Colonic mucosa (tissue), 4 donors: ENCODE measurements around the gene C1orf210. TPM values are rescaled to one million over a fixed set of nuclear protein-coding genes. Genes with fewer than 3 reads are reported as not detected.
A peak's percentile ranks its signal among the peaks of the same experiment; 100 is the strongest.

Experiments
- DNase-seq: peaks from one replicate; pipeline ENCODE4 v3.0.0-alpha.2; 2020
- H3K27ac ChIP-seq: fragments of 200-600 bp; one replicate; pipeline ENCODE4 v1.8.0; 2021
- H3K27me3 ChIP-seq: fragments of 200-600 bp; one replicate; pipeline ENCODE4 v1.8.0; 2021
- H3K36me3 ChIP-seq: fragments of 200-600 bp; one replicate; pipeline ENCODE4 v1.8.0; 2021
- H3K4me1 ChIP-seq: fragments of 200-600 bp; one replicate; pipeline ENCODE4 v1.8.0; 2021; ENCODE audit warnings: mild to moderate bottlenecking
- H3K4me3 ChIP-seq: fragments of 200-600 bp; one replicate; pipeline ENCODE4 v1.8.0; 2021
- H3K9ac ChIP-seq, 2 donors: one replicate each; pipeline ENCODE4 v1.7.0; 2013; ENCODE audit warnings: control low read depth in 2 of 2, low read depth in 2 of 2, low read length in 2 of 2
- H3K9me3 ChIP-seq: fragments of 200-600 bp; one replicate; pipeline ENCODE4 v1.8.0; 2021
- CTCF ChIP-seq: fragments of 200-600 bp; IDR thresholded peaks from one replicate; pipeline ENCODE4 v1.8.0; 2022; ENCODE audit warnings: antibody characterized with exemption, mild to moderate bottlenecking
- intact Hi-C: fragments of 100-400 bp; cut with DNase I; formaldehyde crosslinking; loops from one replicate; pipeline ENCODE4 v1.14.1; 2022
- total RNA-seq, 2 donors: library from RNA; stranded (reverse); fragmentation: NEBNext Ultra II Directional in 1 of 2; extraction: Animal tissue kit (Norgen Biotek cat#: 25700) in 1 of 2; gene quantifications; one replicate each; pipeline ENCODE4 v1.2.1, GENCODE V29; 2021
- donor health status: healthy.
- donor health status: DM: no; HTN: no; CAD: no.
- donor health status: DM: no; HTN: no; CAD: no.

The C1orf210 gene
- total RNA-seq, 2 donors from 2014 or later: 67.4 to 94.3 TPM

GRCh38 chr1:43302721-43303470, 17.5 kb upstream of the C1orf210 start:
- Histone ChIP-seq H3K4me1 (peaks cover 11% of the 10 kb centered on the region), H3K4me3 (no peak overlapping the region), H3K27me3 (no peaks in the 10 kb centered on the region), H3K27ac (peak overlapping the region; percentile 47), H3K9me3 (no peaks in the 10 kb centered on the region), H3K36me3 (no peaks in the 10 kb centered on the region), H3K9ac (peak overlapping the region; percentile 47 to 52)
- intact Hi-C loops: no loop called here
- TF ChIP-seq CTCF: no peak
- peak; percentile 71 for DNase-seq

GRCh38 chr1:43302201-43302600, 16.8 kb upstream of the C1orf210 start:
- Histone ChIP-seq H3K27ac (peak overlapping the region; percentile 47), H3K27me3 (no peaks in the 10 kb centered on the region), H3K4me1 (peaks cover 11% of the 10 kb centered on the region), H3K36me3 (no peaks in the 10 kb centered on the region), H3K9me3 (no peaks in the 10 kb centered on the region), H3K4me3 (no peak overlapping the region), H3K9ac (peak overlapping the region in 1 of 2 donors; percentile 47)
- DNase-seq: no peak
- no peak for TF ChIP-seq CTCF
- intact Hi-C loops: no loop called here

GRCh38 chr1:43300378-43301094, 15.2 kb upstream of the C1orf210 start, which contains the start of gene TIE1:
Gene TIE1 (plus strand): TSS chr1:43300982. CDS start chr1:43301072, 90 bp downstream.
- no peaks in the 10 kb centered on the region for H3K9me3 ChIP-seq
- H3K4me1 ChIP-seq: peaks cover 11% of the 10 kb centered on the region
- no peak within 1 kb of the TSS for H3K27ac ChIP-seq
- DNase-seq: no peak
- TF ChIP-seq CTCF: no peak
- intact Hi-C loops: no loop called here
- no peaks in the 10 kb centered on the region for H3K36me3 ChIP-seq
- no peaks in the 10 kb centered on the region for H3K27me3 ChIP-seq
- H3K4me3 ChIP-seq: no peak within 1 kb of the TSS
- no peak within 1 kb of the TSS for H3K9ac ChIP-seq

GRCh38 chr1:43299101-43299500, 13.7 kb upstream of the C1orf210 start:
- no peak for DNase-seq
- Histone ChIP-seq H3K27ac (no peak overlapping the region), H3K9me3 (no peaks in the 10 kb centered on the region), H3K36me3 (no peaks in the 10 kb centered on the region), H3K27me3 (no peaks in the 10 kb centered on the region), H3K9ac (no peak overlapping the region), H3K4me1 (peaks cover 15% of the 10 kb centered on the region), H3K4me3 (no peak overlapping the region)
- intact Hi-C loops: no loop called here
- TF ChIP-seq CTCF: no peak

GRCh38 chr1:43298055-43298454, 12.7 kb upstream of the C1orf210 start:
- intact Hi-C loops: no loop called here
- Histone ChIP-seq H3K27ac (no peak overlapping the region), H3K9ac (no peak overlapping the region), H3K36me3 (no peaks in the 10 kb centered on the region), H3K4me1 (peaks cover 5% of the 10 kb centered on the region), H3K9me3 (no peaks in the 10 kb centered on the region), H3K27me3 (no peaks in the 10 kb centered on the region), H3K4me3 (no peak overlapping the region)
- no peak for TF ChIP-seq CTCF
- DNase-seq: no peak
